Measurements from ENCODE around the gene WWC2.

DNA sequence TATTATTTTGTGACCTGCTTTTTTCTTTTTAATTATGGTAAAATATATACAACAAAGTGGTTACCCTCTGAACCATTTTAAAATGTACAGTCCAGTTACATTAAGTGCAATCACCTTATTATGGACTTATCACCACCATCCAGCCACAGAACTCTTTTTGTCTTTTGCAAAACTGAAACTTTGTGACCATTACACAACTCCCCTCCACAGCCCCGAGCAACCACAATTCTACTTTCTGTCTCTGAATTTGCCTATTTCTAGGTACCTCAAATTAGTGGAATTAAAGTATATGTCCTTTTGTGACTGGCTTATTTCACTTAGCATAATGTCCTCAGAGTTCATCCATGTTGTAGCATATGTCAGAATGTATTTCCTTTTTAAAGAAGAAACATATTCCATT is 39.3 kb upstream of the WWC2 start:
- TF ChIP-seq, protein P1, sequence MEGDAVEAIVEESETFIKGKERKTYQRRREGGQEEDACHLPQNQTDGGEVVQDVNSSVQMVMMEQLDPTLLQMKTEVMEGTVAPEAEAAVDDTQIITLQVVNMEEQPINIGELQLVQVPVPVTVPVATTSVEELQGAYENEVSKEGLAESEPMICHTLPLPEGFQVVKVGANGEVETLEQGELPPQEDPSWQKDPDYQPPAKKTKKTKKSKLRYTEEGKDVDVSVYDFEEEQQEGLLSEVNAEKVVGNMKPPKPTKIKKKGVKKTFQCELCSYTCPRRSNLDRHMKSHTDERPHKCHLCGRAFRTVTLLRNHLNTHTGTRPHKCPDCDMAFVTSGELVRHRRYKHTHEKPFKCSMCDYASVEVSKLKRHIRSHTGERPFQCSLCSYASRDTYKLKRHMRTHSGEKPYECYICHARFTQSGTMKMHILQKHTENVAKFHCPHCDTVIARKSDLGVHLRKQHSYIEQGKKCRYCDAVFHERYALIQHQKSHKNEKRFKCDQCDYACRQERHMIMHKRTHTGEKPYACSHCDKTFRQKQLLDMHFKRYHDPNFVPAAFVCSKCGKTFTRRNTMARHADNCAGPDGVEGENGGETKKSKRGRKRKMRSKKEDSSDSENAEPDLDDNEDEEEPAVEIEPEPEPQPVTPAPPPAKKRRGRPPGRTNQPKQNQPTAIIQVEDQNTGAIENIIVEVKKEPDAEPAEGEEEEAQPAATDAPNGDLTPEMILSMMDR (IDR thresholded peaks at IDR 0.05), result no peak
- TF ChIP-seq MAFK (IDR thresholded peaks at IDR 0.05; ENCODE audit: partially characterized antibody) (no peak), CHD2 (IDR thresholded peaks at IDR 0.05; ENCODE audit: low read length, partially characterized antibody) (no peak), TP53 (CRISPR knock-in tag; IDR thresholded peaks at IDR 0.05) (no peak), POLR2A (IDR thresholded peaks at IDR 0.05; ENCODE audit: low read length) (no peak), EP300 (IDR thresholded peaks at IDR 0.05) (no peak), POLR2AphosphoS2 (conservative IDR thresholded peaks at IDR 0.05; ENCODE audit: low read length) (no peak), NFE2L2 (conservative IDR thresholded peaks at IDR 0.05; ENCODE audit: low read length) (no peak), HDAC2 (IDR thresholded peaks at IDR 0.05) (no peak), RCOR1 (IDR thresholded peaks at IDR 0.05; ENCODE audit: low read depth, low read length) (no peak), CEBPB (IDR thresholded peaks at IDR 0.05) (no peak), FOSL2 (IDR thresholded peaks at IDR 0.05) (no peak), FOSL2 (CRISPR knock-in tag; IDR thresholded peaks at IDR 0.05) (no peak)

Data from A549 (cell line).